ENCODE measurements around the gene SIGLEC11. TPM values are rescaled to one million over a fixed set of nuclear protein-coding genes. Genes with fewer than 3 reads are reported as not detected.

The SIGLEC11 gene
- total and polyA plus RNA-seq, 2 donors from 2014 or later = 1.2 to 1.5 TPM

DNA sequence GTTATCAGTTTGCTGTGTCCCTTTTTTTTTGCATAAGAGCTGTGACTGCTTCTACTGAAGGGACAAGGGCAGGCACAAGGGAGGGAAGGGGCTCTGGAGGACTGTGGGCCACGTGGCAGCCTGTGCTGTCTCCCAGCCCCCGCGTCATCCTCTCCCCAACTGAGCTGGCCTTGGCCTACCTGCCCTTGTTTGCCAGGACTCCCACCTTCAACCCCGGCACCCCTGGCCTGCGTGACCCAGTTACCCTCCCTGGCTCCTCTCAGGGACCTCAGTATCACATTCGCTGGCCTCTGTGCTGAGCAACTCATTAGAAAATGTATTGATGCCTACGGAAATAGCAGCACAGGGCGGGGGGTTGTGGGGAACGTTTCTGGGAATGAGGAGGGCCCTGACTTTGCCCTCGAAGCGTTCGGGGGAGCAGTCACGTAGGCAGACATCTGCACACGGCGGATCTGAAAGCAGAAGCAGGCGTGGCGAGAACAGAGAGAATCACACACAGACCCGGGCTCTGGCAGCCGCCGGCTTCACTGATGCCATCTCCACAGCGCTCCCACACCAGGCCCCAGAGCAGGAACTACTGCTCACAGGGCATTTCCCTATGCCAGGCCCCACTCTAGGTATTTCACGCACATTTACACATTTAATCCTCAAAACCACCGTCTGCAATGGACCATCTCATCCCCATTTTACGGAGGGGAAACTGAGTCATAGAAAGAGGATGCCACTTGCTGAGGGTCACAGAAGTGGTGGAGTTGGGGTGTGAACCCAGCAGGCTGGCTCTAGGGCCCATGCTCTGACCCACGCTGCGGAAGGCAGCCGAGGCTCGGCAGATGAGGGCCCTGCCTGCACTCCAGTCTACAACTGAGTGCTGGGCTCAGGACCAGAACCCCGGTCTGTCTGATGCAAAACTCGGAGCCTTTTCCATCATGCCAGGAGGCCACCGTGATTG, 37.6 kb downstream of the SIGLEC11 start:
- intact Hi-C loops (cut with DNase I) = no loop called here
- peaks cover 2 to 8% (median 6%) of the 10 kb centered on the region in 3 donors for H3K36me3 ChIP-seq (ENCODE audit: control insufficient read depth in 2 of 3, insufficient read depth in 3 of 3, low read length in 3 of 3)
- peak in 1 of 5 donors; percentile 64 for DNase-seq
- H3K9me3 ChIP-seq (ENCODE audit: control insufficient read depth in 2 of 3, insufficient read depth in 1 of 3, low read length in 3 of 3) = no peaks in the 10 kb centered on the region
- no peak overlapping the region for H3K9ac ChIP-seq (ENCODE audit: low read length in 3 of 3)
- H3K4me3 ChIP-seq (ENCODE audit: low read length in 3 of 3) = no peak overlapping the region
- no peak for FAIRE-seq
- H3K4me1 ChIP-seq (ENCODE audit: control insufficient read depth in 2 of 3, insufficient read depth in 2 of 3, low read depth in 1 of 3, low read length in 3 of 3) = peaks cover 0 to 9% (median 4%) of the 10 kb centered on the region in 3 donors
- no peak overlapping the region for H3K27ac ChIP-seq (ENCODE audit: low read depth in 2 of 2, low read length in 2 of 2)
- H3K27me3 ChIP-seq (ENCODE audit: control insufficient read depth, insufficient read depth, low read length) = no peaks in the 10 kb centered on the region
- TF ChIP-seq CTCF (IDR thresholded peaks at IDR 0.05; ENCODE audit: borderline replicate concordance, extremely low read depth, insufficient read depth) = no peak

- no peaks in the 10 kb centered on the region for H3K9me3 ChIP-seq (ENCODE audit: control insufficient read depth in 2 of 3, insufficient read depth in 1 of 3, low read length in 3 of 3)
- H3K9ac ChIP-seq (ENCODE audit: low read length in 3 of 3) = no peak overlapping the region
- intact Hi-C loops (cut with DNase I) = no loop called here
- no peaks in the 10 kb centered on the region for H3K27me3 ChIP-seq (ENCODE audit: control insufficient read depth, insufficient read depth, low read length)
- peaks cover 0 to 2% (median 0%) of the 10 kb centered on the region in 3 donors for H3K4me1 ChIP-seq (ENCODE audit: control insufficient read depth in 2 of 3, insufficient read depth in 2 of 3, low read depth in 1 of 3, low read length in 3 of 3)
- TF ChIP-seq CTCF (IDR thresholded peaks at IDR 0.05; ENCODE audit: borderline replicate concordance, extremely low read depth, insufficient read depth) = no peak
- DNase-seq (peak in 1 of 5 donors; percentile 56), FAIRE-seq (no peak)
- no peak overlapping the region for H3K27ac ChIP-seq (ENCODE audit: low read depth in 2 of 2, low read length in 2 of 2)
- H3K4me3 ChIP-seq (ENCODE audit: low read length in 3 of 3) = no peak overlapping the region
- H3K36me3 ChIP-seq (ENCODE audit: control insufficient read depth in 2 of 3, insufficient read depth in 3 of 3, low read length in 3 of 3) = peaks cover 2 to 6% (median 4%) of the 10 kb centered on the region in 3 donors
These were observed 38.8 kb downstream of the SIGLEC11 start for GRCh38 chr19:49921871-49922795.

GRCh38 chr19:49920624-49921363, 40.2 kb downstream of the SIGLEC11 start:
- no peak overlapping the region for H3K9ac ChIP-seq (ENCODE audit: low read length in 3 of 3)
- no peak for TF ChIP-seq CTCF (IDR thresholded peaks at IDR 0.05; ENCODE audit: borderline replicate concordance, extremely low read depth, insufficient read depth)
- H3K36me3 ChIP-seq (ENCODE audit: control insufficient read depth in 2 of 3, insufficient read depth in 3 of 3, low read length in 3 of 3) = peaks cover 2 to 6% (median 4%) of the 10 kb centered on the region in 3 donors
- no peak overlapping the region for H3K27ac ChIP-seq (ENCODE audit: low read depth in 2 of 2, low read length in 2 of 2)
- H3K4me3 ChIP-seq (ENCODE audit: low read length in 3 of 3) = no peak overlapping the region
- FAIRE-seq (no peak), DNase-seq (peak in 2 of 5 donors; percentile 39 to 47)
- no peaks in the 10 kb centered on the region for H3K9me3 ChIP-seq (ENCODE audit: control insufficient read depth in 2 of 3, insufficient read depth in 1 of 3, low read length in 3 of 3)
- H3K27me3 ChIP-seq (ENCODE audit: control insufficient read depth, insufficient read depth, low read length) = no peaks in the 10 kb centered on the region
- peaks cover 0 to 2% (median 0%) of the 10 kb centered on the region in 3 donors for H3K4me1 ChIP-seq (ENCODE audit: control insufficient read depth in 2 of 3, insufficient read depth in 2 of 3, low read depth in 1 of 3, low read length in 3 of 3)
- intact Hi-C loops (cut with DNase I) = no loop called here
